GM12874 (cell line): Measurements from ENCODE around the gene EOLA2.
A peak's percentile ranks its signal among the peaks of the same experiment; 100 is the strongest.

ENCODE experiments used
- TF ChIP-seq, protein P1 (sequence below): IDR thresholded peaks from 2 replicates; pipeline ENCODE4 v1.5.1; 2011; ENCODE audit warnings: low read depth, mild to moderate bottlenecking, control low read depth, low read length, moderate library complexity; ENCODE audit not compliant: insufficient read depth

Gene EOLA2

DNA sequence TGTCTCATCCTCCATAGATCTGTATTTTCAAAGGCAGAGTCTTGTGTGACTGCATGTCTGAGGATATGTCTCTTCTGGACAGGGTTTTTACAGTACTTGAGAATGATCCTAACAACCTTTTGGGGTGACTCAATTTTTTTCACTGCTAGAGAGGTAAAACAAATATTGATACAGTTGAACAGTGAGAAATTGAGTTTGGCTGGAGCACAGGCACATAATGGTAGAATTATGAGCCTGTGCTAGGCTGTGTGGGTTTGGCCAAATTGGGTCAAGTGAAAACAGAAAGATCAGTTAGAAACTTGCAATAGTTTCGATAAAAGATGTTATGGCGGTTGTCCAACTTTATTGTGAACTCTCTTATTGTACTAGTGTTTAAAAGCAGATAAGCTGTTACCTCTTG is 23.3 kb upstream of the EOLA2 start:
- TF ChIP-seq, protein P1, sequence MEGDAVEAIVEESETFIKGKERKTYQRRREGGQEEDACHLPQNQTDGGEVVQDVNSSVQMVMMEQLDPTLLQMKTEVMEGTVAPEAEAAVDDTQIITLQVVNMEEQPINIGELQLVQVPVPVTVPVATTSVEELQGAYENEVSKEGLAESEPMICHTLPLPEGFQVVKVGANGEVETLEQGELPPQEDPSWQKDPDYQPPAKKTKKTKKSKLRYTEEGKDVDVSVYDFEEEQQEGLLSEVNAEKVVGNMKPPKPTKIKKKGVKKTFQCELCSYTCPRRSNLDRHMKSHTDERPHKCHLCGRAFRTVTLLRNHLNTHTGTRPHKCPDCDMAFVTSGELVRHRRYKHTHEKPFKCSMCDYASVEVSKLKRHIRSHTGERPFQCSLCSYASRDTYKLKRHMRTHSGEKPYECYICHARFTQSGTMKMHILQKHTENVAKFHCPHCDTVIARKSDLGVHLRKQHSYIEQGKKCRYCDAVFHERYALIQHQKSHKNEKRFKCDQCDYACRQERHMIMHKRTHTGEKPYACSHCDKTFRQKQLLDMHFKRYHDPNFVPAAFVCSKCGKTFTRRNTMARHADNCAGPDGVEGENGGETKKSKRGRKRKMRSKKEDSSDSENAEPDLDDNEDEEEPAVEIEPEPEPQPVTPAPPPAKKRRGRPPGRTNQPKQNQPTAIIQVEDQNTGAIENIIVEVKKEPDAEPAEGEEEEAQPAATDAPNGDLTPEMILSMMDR, result no peak

DNA sequence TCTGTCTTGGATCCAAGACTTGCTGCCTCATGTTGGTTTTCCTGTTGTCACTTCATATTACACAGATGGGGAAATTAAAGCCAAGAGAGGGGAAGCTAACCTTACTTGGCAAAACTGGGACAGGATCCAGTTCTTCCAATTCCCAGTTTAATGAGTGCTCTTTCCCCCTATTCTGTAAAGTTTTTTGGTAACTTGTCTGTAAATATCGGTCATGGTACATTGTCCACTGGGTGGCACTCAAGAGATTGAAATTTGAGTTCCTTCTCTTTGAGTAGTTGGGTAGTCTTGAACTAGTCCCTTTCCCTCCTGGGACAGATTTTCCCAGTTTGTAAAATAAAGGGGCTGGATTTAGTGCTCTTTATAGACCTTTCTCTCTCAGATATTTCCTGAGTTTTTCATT is 12.4 kb upstream of the EOLA2 start:
- TF ChIP-seq, protein P1, result 0 out of 2 replicates have a peak, but pooled peaks have one; percentile 9

- TF ChIP-seq, protein P1, result no peak
Observed at GRCh38 chrX:149949743-149950436, 11.6 kb upstream of the EOLA2 start.

DNA sequence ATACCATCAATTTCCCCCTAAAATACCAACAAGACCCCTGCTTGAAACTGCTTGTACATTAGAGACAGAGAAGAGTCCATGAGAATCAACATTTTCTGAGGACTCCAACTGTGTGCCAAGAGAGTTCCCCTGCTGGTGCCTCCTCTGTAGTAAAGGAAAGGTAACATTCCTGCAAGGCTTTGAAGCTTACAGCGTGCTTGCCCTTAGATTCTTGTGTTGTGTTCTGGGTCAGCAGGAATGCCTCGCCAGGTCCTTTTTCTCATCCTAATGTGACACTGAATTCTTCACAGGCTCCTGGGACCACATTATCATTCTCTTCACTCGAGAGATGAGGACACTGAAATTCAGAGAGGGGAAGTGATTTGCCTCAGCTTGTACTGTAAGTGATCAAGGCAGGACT is 9.7 kb upstream of the EOLA2 start:
- TF ChIP-seq, protein P1, result no peak

DNA sequence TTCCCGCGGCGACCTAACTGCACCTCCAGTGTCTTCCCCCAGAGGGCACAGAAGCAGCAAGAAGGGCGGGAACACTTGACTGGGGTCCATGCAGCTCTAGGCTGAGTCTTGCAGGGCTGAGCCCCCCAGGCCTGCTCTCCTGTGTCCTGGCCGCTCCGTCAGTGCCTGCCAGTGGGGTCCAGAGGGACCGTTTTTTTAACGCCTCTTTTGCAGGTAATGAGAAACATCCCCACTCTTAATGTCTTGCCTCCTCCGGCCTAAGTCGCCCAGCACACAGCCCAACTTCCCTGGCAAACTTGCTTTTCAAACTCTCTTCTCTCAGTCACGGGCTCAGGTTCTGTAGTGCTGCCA is 2.4 kb upstream of the EOLA2 start:
- TF ChIP-seq, protein P1, result peak; percentile 46

GRCh38 chrX:149939905-149940673 is 1.8 kb upstream of the EOLA2 start:
- TF ChIP-seq, protein P1, result no peak

DNA sequence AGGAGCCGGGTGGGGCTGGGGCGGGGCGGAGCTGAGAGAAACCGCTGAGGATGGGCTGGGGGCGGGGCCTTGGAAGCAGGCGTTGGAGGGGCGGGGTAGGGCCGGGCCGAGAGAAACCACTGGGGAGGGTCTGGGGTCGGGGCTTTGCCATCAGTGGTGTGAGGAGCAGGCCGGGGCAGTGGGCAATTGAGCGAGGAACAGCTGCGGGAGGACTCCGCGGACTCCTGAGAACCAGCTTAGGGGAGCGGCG is 1.3 kb upstream of the EOLA2 start:
- TF ChIP-seq, protein P1, result no peak
